MM.1S (cell line): ENCODE results near the gene POLL.

ENCODE experiments used
- EZH2 ChIP-seq: fragments of 300-600 bp; sonication (generic); optimal IDR thresholded peaks from 2 replicates; pipeline ENCODE3; 2017; ENCODE audit warnings: low read depth, mild to moderate bottlenecking, antibody characterized with exemption, low read length, mixed read lengths
- EZH2phosphoT487 ChIP-seq: fragments of 300-600 bp; sonication (generic); IDR thresholded peaks from 2 replicates; pipeline ENCODE4 v1.6.1; 2018; ENCODE audit warnings: antibody characterized with exemption, low read length
- TF ChIP-seq, protein P1 (sequence below): fragments of 300-600 bp; sonication (generic); IDR thresholded peaks from 2 replicates; pipeline ENCODE4 v1.5.1; 2016; ENCODE audit warnings: antibody characterized with exemption, low read length, mixed read lengths

DNA sequence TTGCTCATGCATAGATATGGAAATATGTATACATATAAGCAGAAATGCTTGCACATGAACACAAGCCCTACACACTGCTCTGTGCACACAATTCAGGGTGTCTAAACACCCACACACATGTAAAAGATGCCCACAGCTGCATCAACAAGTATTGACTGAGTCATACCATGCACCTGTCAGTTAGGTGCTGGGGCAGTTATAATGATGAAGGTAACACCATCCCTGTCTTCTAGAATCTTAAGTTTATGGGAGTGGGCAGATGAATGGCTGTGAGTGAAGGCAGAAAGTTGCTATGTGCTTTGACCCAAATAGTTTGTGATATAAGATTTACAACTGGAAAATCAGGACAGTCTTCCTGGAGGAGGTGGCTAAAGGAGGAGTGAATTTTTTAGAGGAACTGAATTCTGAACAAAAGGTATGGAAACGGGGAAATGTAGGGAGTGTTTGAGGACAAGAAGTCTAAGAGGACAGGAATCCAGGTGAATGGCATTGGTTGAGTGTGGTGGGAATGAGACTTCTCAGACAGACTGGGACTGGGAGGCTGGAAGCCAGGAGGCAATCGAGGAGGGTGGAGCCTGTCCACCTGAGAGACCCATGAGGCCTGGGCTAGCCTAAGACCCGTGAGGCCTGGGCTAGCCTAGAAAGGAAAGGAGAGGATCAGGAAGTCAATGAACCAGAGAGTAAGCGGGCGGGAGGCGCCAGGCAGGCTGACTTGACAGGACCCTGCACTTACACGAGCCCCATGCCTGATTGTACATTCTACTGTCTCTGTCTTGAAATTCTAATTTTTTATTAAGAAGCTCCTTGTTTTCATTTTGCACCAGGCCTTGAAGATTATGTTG is 20.7 kb downstream of the POLL start:
- TF ChIP-seq, protein P1, sequence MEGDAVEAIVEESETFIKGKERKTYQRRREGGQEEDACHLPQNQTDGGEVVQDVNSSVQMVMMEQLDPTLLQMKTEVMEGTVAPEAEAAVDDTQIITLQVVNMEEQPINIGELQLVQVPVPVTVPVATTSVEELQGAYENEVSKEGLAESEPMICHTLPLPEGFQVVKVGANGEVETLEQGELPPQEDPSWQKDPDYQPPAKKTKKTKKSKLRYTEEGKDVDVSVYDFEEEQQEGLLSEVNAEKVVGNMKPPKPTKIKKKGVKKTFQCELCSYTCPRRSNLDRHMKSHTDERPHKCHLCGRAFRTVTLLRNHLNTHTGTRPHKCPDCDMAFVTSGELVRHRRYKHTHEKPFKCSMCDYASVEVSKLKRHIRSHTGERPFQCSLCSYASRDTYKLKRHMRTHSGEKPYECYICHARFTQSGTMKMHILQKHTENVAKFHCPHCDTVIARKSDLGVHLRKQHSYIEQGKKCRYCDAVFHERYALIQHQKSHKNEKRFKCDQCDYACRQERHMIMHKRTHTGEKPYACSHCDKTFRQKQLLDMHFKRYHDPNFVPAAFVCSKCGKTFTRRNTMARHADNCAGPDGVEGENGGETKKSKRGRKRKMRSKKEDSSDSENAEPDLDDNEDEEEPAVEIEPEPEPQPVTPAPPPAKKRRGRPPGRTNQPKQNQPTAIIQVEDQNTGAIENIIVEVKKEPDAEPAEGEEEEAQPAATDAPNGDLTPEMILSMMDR = no peak
- TF ChIP-seq EZH2 = no peak
- no peak for TF ChIP-seq EZH2phosphoT487
